H1 (cell line): ENCODE measurements around the gene LRP1-AS. TPM values are rescaled to one million over a fixed set of nuclear protein-coding genes. Genes with fewer than 3 reads are reported as not detected.

ENCODE experiments used
- ASH2L ChIP-seq: fragments of 200-600, 300-600 bp; sonication (generic); IDR thresholded peaks from one replicate; pipeline ENCODE4 v1.7.1; 2017; ENCODE audit warnings: low read length
- CHD7 ChIP-seq: fragments of 300-600 bp; sonication (generic); IDR thresholded peaks from 2 replicates; pipeline ENCODE4 v1.7.1; 2012; ENCODE audit warnings: low read length, moderate library complexity, mild to moderate bottlenecking, inconsistent platforms; ENCODE audit not compliant: insufficient replicate concordance
- HDAC6 ChIP-seq: IDR thresholded peaks from one replicate; pipeline ENCODE4 v1.7.1; 2012; ENCODE audit warnings: low read depth, mild to moderate bottlenecking, inconsistent platforms, low read length, moderate library complexity
- RAD21 ChIP-seq, 2 experiments: IDR thresholded peaks in 1 of 2; conservative IDR thresholded peaks in 1 of 2; 2 replicates each; pipeline ENCODE4 v1.6.1; 2011; ENCODE audit warnings: low read depth in 2 of 2, low read length in 2 of 2, improper control_type of control experiment in 1 of 2, inconsistent platforms in 1 of 2, mild to moderate bottlenecking in 1 of 2, moderate library complexity in 1 of 2
- SIN3A ChIP-seq, 2 experiments: IDR thresholded peaks in 1 of 2; conservative IDR thresholded peaks in 1 of 2; 2 replicates each; pipeline ENCODE4 v1.6.1; 2011 to 2012; ENCODE audit warnings: low read length in 2 of 2, improper control_type of control experiment in 1 of 2, low read depth in 1 of 2, mild to moderate bottlenecking in 1 of 2
- SP4 ChIP-seq: IDR thresholded peaks from 2 replicates; pipeline ENCODE4 v1.6.1; 2012; ENCODE audit warnings: low read length, inconsistent platforms
- polyA plus RNA-seq, 7 experiments: library from polyadenylated mRNA; depleted of rRNA in 3 of 7; stranded (reverse) in 5 of 7; unstranded in 2 of 7; fragments of >200 nt in 5 of 7; fragments of 200-250 nt in 2 of 7; gene quantifications; 1 replicate in 5 of 7; 2 replicates in 1 of 7; 4 replicates in 1 of 7; pipeline versions ENCODE4 v1.2.1 to v1.2.3, GENCODE V29; 2011 to 2013; ENCODE audit warnings: missing spikeins in 2 of 7, mixed read lengths in 2 of 7
- total RNA-seq: library from RNA; stranded (reverse); fragmentation: NEBNext Ultra II Directional; extraction: Animal tissue kit (Norgen Biotek cat#: 25700); gene quantifications from 2 replicates; pipeline ENCODE4 v1.2.1, GENCODE V29; 2021

Gene LRP1-AS
- total and polyA plus RNA-seq, 2 of the 8 experiments (the other 6 are each of a cell fraction or from before 2014, with no cell fraction given): not detected

GRCh38 chr12:57160741-57161140 is 13.3 kb upstream of the LRP1-AS start (continued):
- no peak for TF ChIP-seq CHD7
- TF ChIP-seq ASH2L: no peak
- TF ChIP-seq RAD21 (IDR thresholded peaks at IDR 0.05 in 1 of 2, conservative IDR thresholded peaks at IDR 0.05 in 1 of 2; ENCODE audit: low read depth in 2 of 2, low read length in 2 of 2): no peak
- no peak for TF ChIP-seq HDAC6
- TF ChIP-seq SP4: no peak
- TF ChIP-seq SIN3A (conservative IDR thresholded peaks at IDR 0.05 in 1 of 2, IDR thresholded peaks at IDR 0.05 in 1 of 2; ENCODE audit: low read depth in 1 of 2, low read length in 2 of 2): no peak
